ENCODE data around the gene COPG2.

DNA sequence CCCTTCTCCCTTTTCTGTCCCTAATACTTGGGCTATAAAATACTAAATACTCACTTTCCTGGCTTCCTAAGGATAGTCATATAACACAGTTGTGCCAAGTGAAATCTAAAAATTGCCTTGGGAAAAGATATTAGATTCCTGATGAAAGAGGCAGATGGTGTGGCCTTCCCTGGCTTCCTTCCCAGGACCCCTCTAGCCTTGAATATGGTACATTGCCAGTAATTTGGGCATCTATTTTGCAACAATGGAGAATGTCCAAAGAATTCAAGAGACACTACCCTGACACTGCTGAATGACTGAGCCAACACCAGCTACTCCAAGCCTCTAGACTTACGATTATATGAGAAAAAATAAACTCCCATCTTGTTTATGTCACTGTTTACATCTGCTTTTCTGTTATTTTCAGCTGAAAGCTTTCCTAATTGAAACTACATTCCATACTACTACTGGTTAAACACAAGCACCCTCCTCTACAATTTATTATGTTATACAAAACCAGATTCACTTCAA is 17.9 kb downstream of the COPG2 start:
- no peak for TF ChIP-seq POLR2A (IDR thresholded peaks at IDR 0.05)
- TF ChIP-seq, protein P1, sequence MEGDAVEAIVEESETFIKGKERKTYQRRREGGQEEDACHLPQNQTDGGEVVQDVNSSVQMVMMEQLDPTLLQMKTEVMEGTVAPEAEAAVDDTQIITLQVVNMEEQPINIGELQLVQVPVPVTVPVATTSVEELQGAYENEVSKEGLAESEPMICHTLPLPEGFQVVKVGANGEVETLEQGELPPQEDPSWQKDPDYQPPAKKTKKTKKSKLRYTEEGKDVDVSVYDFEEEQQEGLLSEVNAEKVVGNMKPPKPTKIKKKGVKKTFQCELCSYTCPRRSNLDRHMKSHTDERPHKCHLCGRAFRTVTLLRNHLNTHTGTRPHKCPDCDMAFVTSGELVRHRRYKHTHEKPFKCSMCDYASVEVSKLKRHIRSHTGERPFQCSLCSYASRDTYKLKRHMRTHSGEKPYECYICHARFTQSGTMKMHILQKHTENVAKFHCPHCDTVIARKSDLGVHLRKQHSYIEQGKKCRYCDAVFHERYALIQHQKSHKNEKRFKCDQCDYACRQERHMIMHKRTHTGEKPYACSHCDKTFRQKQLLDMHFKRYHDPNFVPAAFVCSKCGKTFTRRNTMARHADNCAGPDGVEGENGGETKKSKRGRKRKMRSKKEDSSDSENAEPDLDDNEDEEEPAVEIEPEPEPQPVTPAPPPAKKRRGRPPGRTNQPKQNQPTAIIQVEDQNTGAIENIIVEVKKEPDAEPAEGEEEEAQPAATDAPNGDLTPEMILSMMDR (IDR thresholded peaks at IDR 0.05) = no peak
